ENCODE data around the gene HSFX4.

GRCh38 chrX:149916745-149917392 lies 12.5 kb upstream of the HSFX4 start:
- TF ChIP-seq CTCF (IDR thresholded peaks at IDR 0.05) (no peak), POLR2A (IDR thresholded peaks at IDR 0.05) (no peak)
